HEK293 (cell line): ENCODE data around the gene LYPD6B.

Source experiments
- CTCF ChIP-seq: fragments of 450-650 bp; formaldehyde crosslinking; IDR thresholded peaks from 2 replicates; pipeline ENCODE4 v1.5.1; 2016; ENCODE audit warnings: missing biosample characterization, missing genetic modification characterization
- EGR2 ChIP-seq: fragments of 450-650 bp; formaldehyde crosslinking; IDR thresholded peaks from 2 replicates; pipeline ENCODE4 v1.5.1; 2016; ENCODE audit warnings: low read depth, missing biosample characterization, missing genetic modification characterization
- ZBTB11 ChIP-seq: fragments of 450-650 bp; formaldehyde crosslinking; conservative IDR thresholded peaks from 2 replicates; pipeline ENCODE4 v1.5.1; 2016; ENCODE audit warnings: low read depth, missing biosample characterization, missing genetic modification characterization
- ZNF768 ChIP-seq: fragments of 450-650 bp; formaldehyde crosslinking; IDR thresholded peaks from 2 replicates; pipeline ENCODE4 v1.5.1; 2018; ENCODE audit warnings: missing biosample characterization, mild to moderate bottlenecking, missing genetic modification characterization
- ZSCAN30 ChIP-seq: fragments of 450-650 bp; IDR thresholded peaks from 2 replicates; pipeline ENCODE4 v1.5.1; 2018; ENCODE audit warnings: missing biosample characterization, mild to moderate bottlenecking, missing genetic modification characterization, moderate library complexity
- TF ChIP-seq, protein P1 (sequence below): IDR thresholded peaks from 2 replicates; pipeline ENCODE4 v1.6.1; 2011; ENCODE audit warnings: mild to moderate bottlenecking, low read depth, low read length, borderline replicate concordance

DNA sequence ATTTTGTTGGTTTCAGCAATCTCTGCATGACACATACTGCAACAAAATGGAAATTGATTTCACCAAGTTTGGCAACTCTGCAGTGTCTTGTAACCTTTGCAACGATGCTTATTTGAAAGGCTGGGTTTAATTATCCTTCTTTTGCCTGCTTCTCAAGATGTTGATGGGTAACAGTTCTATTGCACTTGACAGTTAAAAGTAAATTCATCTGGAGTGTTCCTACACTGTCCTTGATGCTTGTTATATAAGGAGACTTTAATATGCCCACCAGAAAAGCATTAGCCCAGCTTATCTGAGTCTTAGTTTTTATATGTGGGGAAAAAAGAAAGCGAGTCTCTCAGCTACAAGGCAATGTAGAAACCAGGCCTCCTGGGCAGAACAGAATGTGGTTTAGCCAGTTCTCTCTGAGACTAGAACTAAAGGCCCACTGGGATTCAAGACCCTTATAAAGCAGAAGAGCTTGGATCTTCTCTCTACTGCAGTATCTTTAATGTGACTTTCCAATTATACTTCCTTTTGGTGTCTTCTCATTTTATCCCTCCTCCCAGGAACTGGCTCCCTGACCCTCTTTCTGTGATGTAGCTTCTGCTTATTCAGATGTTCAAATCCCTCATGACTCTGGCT lies 185.1 kb downstream of the LYPD6B start:
- TF ChIP-seq, protein P1, sequence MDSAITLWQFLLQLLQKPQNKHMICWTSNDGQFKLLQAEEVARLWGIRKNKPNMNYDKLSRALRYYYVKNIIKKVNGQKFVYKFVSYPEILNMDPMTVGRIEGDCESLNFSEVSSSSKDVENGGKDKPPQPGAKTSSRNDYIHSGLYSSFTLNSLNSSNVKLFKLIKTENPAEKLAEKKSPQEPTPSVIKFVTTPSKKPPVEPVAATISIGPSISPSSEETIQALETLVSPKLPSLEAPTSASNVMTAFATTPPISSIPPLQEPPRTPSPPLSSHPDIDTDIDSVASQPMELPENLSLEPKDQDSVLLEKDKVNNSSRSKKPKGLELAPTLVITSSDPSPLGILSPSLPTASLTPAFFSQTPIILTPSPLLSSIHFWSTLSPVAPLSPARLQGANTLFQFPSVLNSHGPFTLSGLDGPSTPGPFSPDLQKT = no peak
- TF ChIP-seq CTCF (tag by site-specific recombination) (no peak), ZSCAN30 (tag by site-specific recombination) (no peak), ZBTB11 (no peak), ZNF768 (tag by site-specific recombination) (no peak), EGR2 (no peak)
